Astrocyte of the spinal cord (primary cell): ENCODE results near the gene ATP7A.

Experiments used
- DNase-seq: peaks from one replicate; pipeline ENCODE4 v3.0.0; 2011; ENCODE audit warnings: low read depth, low spot score
- H3K4me3 ChIP-seq: 2 replicates; pipeline ENCODE4 v1.5.1; 2011; ENCODE audit warnings: low read depth, mild to moderate bottlenecking, low read length, moderate library complexity
- in situ Hi-C: cut with HindIII; loops from 2 replicates; pipeline ENCODE4 v1.10.0; 2017; ENCODE audit warnings: low sequenced_read_pairs
- TF ChIP-seq, protein P1 (sequence below): IDR thresholded peaks from 2 replicates; pipeline ENCODE4 v1.5.1; 2012; ENCODE audit warnings: low read depth, mild to moderate bottlenecking, low read length, inconsistent platforms

ATP7A gene

DNA sequence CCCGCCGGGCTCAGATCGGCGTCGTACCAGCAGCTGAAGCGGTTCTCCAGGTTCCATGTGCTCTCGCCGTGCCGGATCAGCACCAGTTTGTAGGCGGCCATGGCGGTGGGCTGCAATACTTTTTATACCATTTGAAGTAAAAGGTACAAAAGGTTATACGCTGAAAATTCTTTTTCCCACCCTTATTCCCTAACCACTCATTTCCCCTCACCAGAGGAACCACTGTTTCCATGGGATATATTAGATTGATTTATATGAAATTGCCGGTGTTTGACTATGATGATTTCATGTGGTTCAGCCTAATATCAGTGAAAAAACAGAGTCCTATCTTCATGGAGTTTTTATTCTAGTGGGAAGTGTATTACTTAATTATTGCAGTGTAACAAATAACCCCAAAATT lies 59.0 kb downstream of the ATP7A start, which contains the start of gene PGAM4:
Gene PGAM4, minus strand, starts transcription at position 101 of the 400 bp plus-strand sequence. Its CDS starts 0 bp downstream, at position 101.
- in situ Hi-C loops = no loop called here
- DNase-seq = no peak
- TF ChIP-seq, protein P1, sequence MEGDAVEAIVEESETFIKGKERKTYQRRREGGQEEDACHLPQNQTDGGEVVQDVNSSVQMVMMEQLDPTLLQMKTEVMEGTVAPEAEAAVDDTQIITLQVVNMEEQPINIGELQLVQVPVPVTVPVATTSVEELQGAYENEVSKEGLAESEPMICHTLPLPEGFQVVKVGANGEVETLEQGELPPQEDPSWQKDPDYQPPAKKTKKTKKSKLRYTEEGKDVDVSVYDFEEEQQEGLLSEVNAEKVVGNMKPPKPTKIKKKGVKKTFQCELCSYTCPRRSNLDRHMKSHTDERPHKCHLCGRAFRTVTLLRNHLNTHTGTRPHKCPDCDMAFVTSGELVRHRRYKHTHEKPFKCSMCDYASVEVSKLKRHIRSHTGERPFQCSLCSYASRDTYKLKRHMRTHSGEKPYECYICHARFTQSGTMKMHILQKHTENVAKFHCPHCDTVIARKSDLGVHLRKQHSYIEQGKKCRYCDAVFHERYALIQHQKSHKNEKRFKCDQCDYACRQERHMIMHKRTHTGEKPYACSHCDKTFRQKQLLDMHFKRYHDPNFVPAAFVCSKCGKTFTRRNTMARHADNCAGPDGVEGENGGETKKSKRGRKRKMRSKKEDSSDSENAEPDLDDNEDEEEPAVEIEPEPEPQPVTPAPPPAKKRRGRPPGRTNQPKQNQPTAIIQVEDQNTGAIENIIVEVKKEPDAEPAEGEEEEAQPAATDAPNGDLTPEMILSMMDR = no peak
- no peak within 1 kb of the TSS for H3K4me3 ChIP-seq

DNA sequence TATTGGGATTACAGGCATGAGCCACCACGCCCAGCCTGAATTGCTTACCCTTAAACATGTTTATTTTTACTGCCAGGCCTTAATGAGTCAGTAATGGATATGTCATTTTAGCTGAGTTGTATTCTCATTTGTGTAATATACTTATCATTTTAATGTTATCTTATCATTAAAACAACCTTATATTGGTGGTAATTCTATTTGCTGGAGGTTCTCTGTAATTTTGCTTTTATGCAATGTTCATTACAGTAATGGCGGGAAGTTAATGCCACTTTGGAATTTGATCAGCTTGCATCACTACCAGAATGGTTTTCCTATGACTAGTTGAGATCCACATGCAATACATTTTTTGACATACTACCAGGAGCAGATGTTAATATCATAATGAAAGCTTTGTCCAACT lies 65.3 kb downstream of the ATP7A start:
- TF ChIP-seq, protein P1 = no peak
- in situ Hi-C loops = no loop called here
- no peak overlapping the region for H3K4me3 ChIP-seq
- no peak for DNase-seq

DNA sequence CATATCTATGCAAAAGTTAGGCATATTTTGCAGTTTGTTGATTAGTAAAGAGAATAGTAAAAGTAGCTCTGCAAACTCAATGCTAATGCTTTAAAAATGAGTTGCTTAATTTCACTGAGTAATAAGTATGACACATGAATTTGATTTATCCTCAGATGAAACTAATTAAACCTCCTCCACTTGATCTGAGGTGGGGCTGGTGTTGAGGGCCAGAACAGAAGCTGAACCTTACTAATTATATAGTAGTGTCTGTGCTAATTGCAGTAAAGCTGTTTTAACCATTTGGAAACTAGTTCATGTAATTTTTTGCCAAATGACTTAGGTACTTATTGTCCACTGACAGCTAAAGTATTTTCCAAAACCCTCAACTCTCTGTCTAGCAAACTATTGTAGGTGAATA lies 66.6 kb downstream of the ATP7A start:
- no peak for DNase-seq
- no peak overlapping the region for H3K4me3 ChIP-seq
- TF ChIP-seq, protein P1 = no peak
- in situ Hi-C loops = no loop called here

DNA sequence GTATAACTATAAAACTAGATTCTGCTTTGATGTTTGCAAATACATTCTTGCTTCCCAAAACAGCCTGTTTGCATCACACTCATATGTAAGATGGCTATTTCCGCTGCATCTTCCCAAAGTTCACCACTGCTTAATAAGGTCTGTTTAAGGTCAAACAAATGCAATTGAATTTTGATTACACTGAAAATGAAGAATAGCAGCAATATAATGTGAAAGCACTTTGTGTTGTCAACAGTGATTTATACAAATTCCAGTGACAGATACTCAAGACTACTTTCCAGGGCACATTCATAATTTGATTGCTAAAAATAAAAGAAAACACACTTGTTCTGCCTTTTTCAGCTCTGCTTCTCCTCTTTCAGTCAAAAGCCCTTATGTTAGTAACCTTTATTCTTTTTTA lies 67.0 kb downstream of the ATP7A start:
- TF ChIP-seq, protein P1 = no peak
- no peak for DNase-seq
- in situ Hi-C loops = no loop called here

DNA sequence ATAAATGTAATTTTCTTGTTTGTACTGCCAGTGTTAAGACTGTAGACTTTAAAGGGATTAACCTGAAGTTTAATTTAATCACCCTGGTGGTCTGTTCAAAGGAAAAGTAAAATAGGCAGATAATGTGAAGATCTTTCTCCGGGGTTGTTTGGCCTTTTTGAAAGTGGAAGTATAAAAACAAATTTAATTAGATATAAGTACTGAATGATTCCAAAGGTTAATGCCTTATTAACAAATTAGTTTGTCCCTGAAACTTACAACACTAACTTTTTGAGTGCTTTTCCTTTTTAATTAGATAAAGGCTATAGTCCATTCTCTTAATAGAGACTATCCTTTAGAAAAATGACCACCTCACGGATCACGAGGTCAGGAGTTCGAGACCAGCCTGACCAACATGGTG lies 69.4 kb downstream of the ATP7A start:
- DNase-seq = no peak
- in situ Hi-C loops = no loop called here
- TF ChIP-seq, protein P1 = no peak
- H3K4me3 ChIP-seq = no peak overlapping the region

More for the DNA sequence above, 67.0 kb downstream of the ATP7A start:
- no peak overlapping the region for H3K4me3 ChIP-seq

DNA sequence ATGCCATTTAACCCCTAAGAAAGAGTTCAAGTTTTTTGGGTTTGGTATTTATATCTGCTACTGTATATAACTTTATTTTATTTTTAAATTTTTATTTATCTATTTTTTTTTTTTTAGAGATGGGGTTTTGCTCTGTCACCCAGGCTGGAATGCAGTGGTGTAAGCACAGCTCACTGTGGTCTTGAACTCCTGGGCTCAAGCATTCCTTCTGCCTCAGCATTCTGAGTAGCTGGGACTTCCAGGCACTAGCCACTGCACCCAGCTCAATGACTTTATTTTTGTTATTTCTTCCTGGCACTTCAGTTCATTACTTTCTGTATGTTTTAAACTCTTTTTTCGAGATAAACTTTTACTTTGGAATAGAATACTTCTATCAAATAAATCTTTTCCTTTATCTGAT lies 101.4 kb downstream of the ATP7A start:
- no peak overlapping the region for H3K4me3 ChIP-seq
- in situ Hi-C loops = no loop called here
- no peak for DNase-seq
- TF ChIP-seq, protein P1 = no peak
